Progenitor cell of endocrine pancreas (in vitro differentiated cells): ENCODE data around the gene SLC9A3. TPM values are rescaled to one million over a fixed set of nuclear protein-coding genes. Genes with fewer than 3 reads are reported as not detected.
A peak's percentile ranks its signal among the peaks of the same experiment; 100 is the strongest.
"Not testable (repeated sequence)": the region's sequence is repeated elsewhere in the genome, so short reads cannot be mapped to it uniquely, and the experiment has no call there.

Source experiments
- DNase-seq: peaks from one replicate; pipeline ENCODE4 v3.0.0; 2021; ENCODE audit warnings: low spot score; ENCODE audit not compliant: unreplicated experiment
- H3K27ac Mint-ChIP-seq: 2 replicates; pipeline ENCODE4 v1.8.0; 2021; ENCODE audit warnings: mild to moderate bottlenecking, moderate library complexity, mixed read lengths
- H3K27me3 Mint-ChIP-seq: 2 replicates; pipeline ENCODE4 v1.8.0; 2021; ENCODE audit warnings: mixed read lengths
- H3K36me3 Mint-ChIP-seq: 2 replicates; pipeline ENCODE4 v1.8.0; 2022; ENCODE audit warnings: mixed read lengths; ENCODE audit not compliant: insufficient read depth
- H3K4me1 Mint-ChIP-seq: 2 replicates; pipeline ENCODE4 v1.8.0; 2021; ENCODE audit warnings: low read depth, mixed read lengths
- H3K4me3 Mint-ChIP-seq: 2 replicates; pipeline ENCODE4 v1.8.0; 2021; ENCODE audit warnings: low read depth, mild to moderate bottlenecking, moderate library complexity, mixed read lengths
- H3K9me3 Mint-ChIP-seq: 2 replicates; pipeline ENCODE4 v1.8.0; 2021; ENCODE audit warnings: low read depth, mixed read lengths
- CTCF ChIP-seq: fragments of 200-600 bp; sonication (generic); IDR thresholded peaks from one replicate; pipeline ENCODE4 v1.5.0; 2021; ENCODE audit warnings: antibody characterized with exemption, mild to moderate bottlenecking; ENCODE audit not compliant: unreplicated experiment
- total RNA-seq: library from RNA; stranded (reverse); gene quantifications from 2 replicates; pipeline ENCODE4 v1.2.1, GENCODE V29; 2021

The SLC9A3 gene
- total RNA-seq, 1 donor from 2014 or later, result 1.7 TPM

- Mint-ChIP-seq H3K27ac (no peak overlapping the region), H3K9me3 (no peaks in the 10 kb centered on the region), H3K36me3 (no peaks in the 10 kb centered on the region), H3K4me1 (no peaks in the 10 kb centered on the region), H3K27me3 (peaks cover 12% of the 10 kb centered on the region), H3K4me3 (no peak overlapping the region)
- no peak for TF ChIP-seq CTCF
- DNase-seq, result no peak
Measured at GRCh38 chr5:560792-561166, 36.5 kb upstream of the SLC9A3 start.

- peak; percentile 3 for DNase-seq
- H3K36me3 Mint-ChIP-seq, result no peaks in the 10 kb centered on the region
- peaks cover 12% of the 10 kb centered on the region for H3K27me3 Mint-ChIP-seq
- no peak overlapping the region for H3K4me3 Mint-ChIP-seq
- H3K9me3 Mint-ChIP-seq, result no peaks in the 10 kb centered on the region
- no peak overlapping the region for H3K27ac Mint-ChIP-seq
- H3K4me1 Mint-ChIP-seq, result no peaks in the 10 kb centered on the region
- TF ChIP-seq CTCF, result no peak
Measured at GRCh38 chr5:558871-559503, 34.7 kb upstream of the SLC9A3 start.

GRCh38 chr5:558326-558725 is 34.1 kb upstream of the SLC9A3 start:
- no peak for TF ChIP-seq CTCF
- H3K27me3 Mint-ChIP-seq, result peaks cover 15% of the 10 kb centered on the region
- no peak overlapping the region for H3K27ac Mint-ChIP-seq
- peaks cover 2% of the 10 kb centered on the region for H3K36me3 Mint-ChIP-seq
- no peaks in the 10 kb centered on the region for H3K9me3 Mint-ChIP-seq
- DNase-seq, result peak; percentile 6
- H3K4me1 Mint-ChIP-seq, result no peaks in the 10 kb centered on the region
- no peak overlapping the region for H3K4me3 Mint-ChIP-seq

- H3K36me3 Mint-ChIP-seq, DNase-seq, H3K27ac Mint-ChIP-seq, H3K9me3 Mint-ChIP-seq, H3K4me1 Mint-ChIP-seq, H3K4me3 Mint-ChIP-seq: not testable (repeated sequence)
- H3K27me3 Mint-ChIP-seq, result peaks cover 15% of the 10 kb centered on the region
Measured at GRCh38 chr5:557917-558316, 33.7 kb upstream of the SLC9A3 start.

GRCh38 chr5:556909-557441 is 32.7 kb upstream of the SLC9A3 start:
- Mint-ChIP-seq H3K27ac (peak overlapping the region; percentile 37), H3K27me3 (peaks cover 15% of the 10 kb centered on the region), H3K36me3 (peaks cover 2% of the 10 kb centered on the region), H3K4me1 (no peaks in the 10 kb centered on the region), H3K4me3 (no peak overlapping the region), H3K9me3 (no peaks in the 10 kb centered on the region)
- TF ChIP-seq CTCF, result no peak
- DNase-seq, result peak; percentile 5

GRCh38 chr5:555058-555623 is 30.9 kb upstream of the SLC9A3 start:
- Mint-ChIP-seq H3K9me3 (no peaks in the 10 kb centered on the region), H3K27ac (no peak overlapping the region), H3K27me3 (peaks cover 16% of the 10 kb centered on the region), H3K4me1 (no peaks in the 10 kb centered on the region), H3K4me3 (no peak overlapping the region), H3K36me3 (peaks cover 2% of the 10 kb centered on the region)
- DNase-seq, result peak; percentile 8
- TF ChIP-seq CTCF, result no peak
